ENCODE measurements around the gene SLC51B. TPM values are rescaled to one million over a fixed set of nuclear protein-coding genes. Genes with fewer than 3 reads are reported as not detected.
"Not testable (repeated sequence)": the region's sequence is repeated elsewhere in the genome, so short reads cannot be mapped to it uniquely, and the experiment has no call there.

SLC51B gene
- total RNA-seq (2014; rRNA removed; shearing (Covaris generic)): 0.24 TPM in 1 of 2 replicates, not detected in the other
- polyA plus RNA-seq (2015; cell fraction: cytosol; rRNA removed): 0.33 and 0.95 TPM in 2 replicates
- not detected in 2 replicates for polyA plus RNA-seq (2015; cell fraction: nucleus; rRNA removed)

DNA sequence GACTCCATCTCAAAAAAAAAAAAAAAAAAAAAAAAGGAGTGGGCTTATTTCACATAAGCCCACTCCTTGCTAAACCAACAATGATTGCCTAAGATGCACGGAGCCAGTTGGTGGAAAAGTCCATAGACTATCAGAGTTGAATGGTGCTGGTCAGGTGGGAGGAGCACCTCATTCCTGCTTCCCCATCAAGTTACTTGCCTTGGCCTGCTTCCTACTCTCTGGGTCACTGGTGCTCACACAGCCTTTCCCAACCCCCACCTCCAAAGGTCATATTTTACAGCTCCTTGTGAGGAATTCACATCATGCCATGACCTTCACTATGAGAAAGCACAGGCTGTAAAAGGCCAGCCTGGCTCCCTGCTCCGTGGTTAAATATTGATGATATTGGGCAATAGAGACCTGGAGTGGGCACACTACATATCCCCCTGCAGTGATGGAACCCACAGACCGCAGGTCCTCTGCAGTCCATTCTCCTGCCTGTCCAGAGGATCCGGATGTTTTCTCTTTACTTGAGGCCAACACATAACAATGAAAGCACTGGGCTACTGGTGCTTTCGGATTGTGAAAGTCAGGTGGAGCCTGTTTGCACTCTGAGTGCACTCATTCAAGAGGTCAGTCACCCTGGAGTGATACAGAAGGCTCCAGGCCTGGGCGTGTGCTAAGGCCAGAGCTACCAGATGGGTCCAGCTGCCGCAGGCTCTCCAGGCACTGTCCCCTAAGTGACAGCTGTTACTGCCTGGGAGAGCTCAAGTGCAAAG is at the start of gene SLC51B:
Gene SLC51B (plus strand): TSS at position 664 of the 758 bp plus-strand sequence. CDS start 4,618 bp downstream, outside the sequence.
- in situ Hi-C loops (cut with HindIII; ENCODE audit: low pct_unique_long_range_greater_than_20kb, low sequenced_read_pairs): no loop called here
- DNase-seq (ENCODE audit: low read depth, low spot score): peak; percentile 32

DNA sequence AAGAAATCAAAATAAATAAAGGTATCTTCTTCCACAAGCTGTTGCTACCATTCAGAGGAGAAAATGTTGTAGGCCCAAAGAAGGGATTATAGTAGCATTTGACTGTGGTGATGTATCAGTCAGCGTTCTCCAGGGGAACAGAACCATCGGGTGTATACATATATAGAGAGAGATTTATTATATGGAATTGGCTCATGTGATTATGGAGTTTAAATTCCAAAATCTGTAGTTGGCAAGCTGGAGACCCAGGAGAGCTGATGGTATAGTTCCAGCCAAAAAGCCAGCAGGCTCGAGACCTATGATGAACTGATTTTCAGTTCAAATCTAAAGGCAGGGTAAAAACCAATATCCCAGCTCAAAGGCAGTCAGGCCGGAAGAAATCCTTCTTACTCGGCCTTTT is 48.1 kb upstream of the SLC51B start:
- in situ Hi-C loops (cut with HindIII; ENCODE audit: low pct_unique_long_range_greater_than_20kb, low sequenced_read_pairs): no loop called here
- no peak for DNase-seq (ENCODE audit: low read depth, low spot score)

DNA sequence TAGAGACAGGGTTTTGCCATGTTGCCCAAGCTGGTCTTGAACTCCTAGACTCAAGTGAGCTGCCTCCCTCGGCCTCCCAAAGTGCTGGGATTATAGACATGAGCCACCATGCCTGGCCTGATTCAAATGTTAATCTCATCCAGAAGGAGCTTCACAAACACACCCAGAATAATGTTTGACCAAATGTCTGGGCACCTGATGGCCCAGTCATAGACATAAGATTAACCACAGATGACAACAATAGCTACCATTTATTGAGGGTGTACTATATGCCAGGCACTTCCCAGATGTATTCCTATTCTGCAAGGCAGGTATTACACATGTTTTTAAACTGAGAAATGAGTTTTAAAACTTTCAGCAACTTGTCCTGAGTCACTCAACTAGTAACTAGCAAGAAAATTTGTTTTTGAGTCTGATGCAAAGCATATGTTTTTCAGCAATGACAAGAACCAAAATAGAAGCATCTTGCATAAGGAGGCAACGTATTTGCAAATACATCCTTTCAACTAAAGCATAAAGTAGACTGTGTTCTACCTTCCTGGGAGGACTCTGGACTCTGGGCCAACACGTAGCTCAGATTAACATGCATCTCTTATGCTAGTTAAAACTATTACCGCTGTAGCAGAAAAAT is 47.3 kb upstream of the SLC51B start:
- in situ Hi-C loops (cut with HindIII; ENCODE audit: low pct_unique_long_range_greater_than_20kb, low sequenced_read_pairs): no loop called here
- peak; percentile 55 for DNase-seq (ENCODE audit: low read depth, low spot score)

DNA sequence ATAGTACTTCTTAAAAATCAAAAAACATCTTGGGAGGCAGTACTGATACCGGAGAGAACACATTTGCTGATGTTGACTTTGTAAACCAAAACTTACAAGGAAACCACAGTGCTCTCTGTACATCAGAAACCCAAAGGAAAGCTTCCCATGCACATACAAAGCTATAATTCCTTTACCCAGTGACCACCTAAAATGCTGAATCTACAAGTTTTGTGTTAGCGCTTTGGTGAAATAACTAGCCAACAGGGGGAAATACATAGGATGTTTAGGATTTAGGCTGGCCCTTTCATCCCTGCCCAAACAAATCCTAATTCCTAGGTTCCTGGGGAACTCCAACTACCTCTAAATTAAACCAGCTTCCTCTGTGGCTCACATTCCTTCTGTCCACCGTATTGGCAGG is 40.2 kb upstream of the SLC51B start:
- DNase-seq (ENCODE audit: low read depth, low spot score): no peak
- in situ Hi-C loops (cut with HindIII; ENCODE audit: low pct_unique_long_range_greater_than_20kb, low sequenced_read_pairs): no loop called here

DNA sequence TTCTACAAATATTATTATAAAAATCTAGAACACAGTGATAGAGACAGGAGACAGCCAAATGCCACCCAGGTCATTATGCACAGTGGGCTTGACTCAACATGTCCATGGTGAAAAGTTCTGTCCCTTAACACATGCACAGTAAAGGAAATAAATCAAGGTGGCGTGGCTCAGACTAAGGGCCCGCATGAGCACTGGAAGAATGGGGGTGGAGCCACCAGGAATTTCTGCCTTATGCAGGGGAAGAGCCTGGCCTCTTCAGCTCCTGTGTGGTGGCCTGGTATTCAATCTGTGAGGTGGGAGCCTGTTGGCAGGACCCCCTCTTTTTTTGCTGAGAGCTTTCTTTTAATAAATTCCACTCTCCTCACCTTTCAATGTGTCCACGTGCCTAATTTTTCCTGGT is 38.3 kb upstream of the SLC51B start:
- DNase-seq (ENCODE audit: low read depth, low spot score): no peak
- in situ Hi-C loops (cut with HindIII; ENCODE audit: low pct_unique_long_range_greater_than_20kb, low sequenced_read_pairs): no loop called here

DNA sequence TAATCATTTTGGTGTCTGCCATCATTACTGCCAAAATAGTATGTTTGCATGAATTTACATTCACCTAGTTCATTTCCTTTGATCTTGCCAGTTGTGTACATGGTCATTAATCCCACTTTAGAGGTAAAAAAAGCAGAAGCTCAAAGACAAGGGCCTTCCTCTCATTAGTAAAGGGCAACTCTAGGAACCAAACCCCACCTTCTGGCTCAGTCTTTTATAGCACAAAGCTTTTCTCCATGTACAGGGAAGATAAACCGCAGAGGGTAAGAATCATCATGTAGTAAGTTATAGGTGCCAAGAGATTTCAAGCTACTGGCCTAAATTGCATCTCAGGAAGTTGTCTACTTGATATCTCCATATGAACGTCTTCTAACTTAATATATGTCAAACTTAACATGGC is 36.2 kb upstream of the SLC51B start:
- peak; percentile 53 for DNase-seq (ENCODE audit: low read depth, low spot score)
- in situ Hi-C loops (cut with HindIII; ENCODE audit: low pct_unique_long_range_greater_than_20kb, low sequenced_read_pairs): no loop called here

DNA sequence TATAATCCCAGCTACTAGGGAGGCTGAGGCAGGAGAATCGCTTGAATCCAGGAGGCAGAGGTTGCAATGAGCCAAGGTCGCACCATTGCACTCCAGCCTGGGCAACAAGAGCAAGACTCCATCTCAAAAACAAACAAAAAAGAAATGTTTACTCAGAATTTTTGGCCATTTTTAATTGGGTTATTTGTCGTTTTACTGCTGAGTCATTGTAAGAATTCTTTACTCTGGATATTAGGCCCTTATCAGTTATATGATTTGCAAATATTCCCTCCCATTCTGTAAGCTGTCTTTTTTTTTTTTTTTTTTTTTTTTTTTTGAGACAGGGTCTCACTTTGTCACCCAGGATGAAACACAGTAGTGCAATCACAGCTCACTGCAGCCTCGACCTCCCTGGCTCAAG is 34.0 kb upstream of the SLC51B start:
- DNase-seq (ENCODE audit: low read depth, low spot score); in situ Hi-C loops (cut with HindIII; ENCODE audit: low pct_unique_long_range_greater_than_20kb, low sequenced_read_pairs): not testable (repeated sequence)

DNA sequence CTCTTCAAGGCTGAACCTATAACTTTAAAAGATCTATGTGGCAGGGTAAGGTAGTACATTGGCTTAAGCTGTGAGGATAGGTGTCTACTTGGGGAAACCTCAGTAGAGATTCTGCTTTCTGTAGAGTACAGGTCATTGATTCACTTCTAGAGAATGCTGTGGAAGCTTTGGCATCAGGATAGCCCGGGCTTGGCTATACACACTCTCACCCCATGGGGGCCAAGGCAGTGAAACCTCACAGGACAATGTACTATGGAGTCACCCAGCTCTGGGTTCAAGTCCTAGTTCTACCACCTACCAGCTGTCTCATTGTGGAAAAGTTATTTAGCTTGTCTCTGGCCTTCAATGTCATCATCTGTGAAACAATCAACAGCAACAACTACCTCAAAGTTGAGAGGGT is 24.8 kb upstream of the SLC51B start:
- peak; percentile 22 for DNase-seq (ENCODE audit: low read depth, low spot score)
- in situ Hi-C loops (cut with HindIII; ENCODE audit: low pct_unique_long_range_greater_than_20kb, low sequenced_read_pairs): no loop called here

DNA sequence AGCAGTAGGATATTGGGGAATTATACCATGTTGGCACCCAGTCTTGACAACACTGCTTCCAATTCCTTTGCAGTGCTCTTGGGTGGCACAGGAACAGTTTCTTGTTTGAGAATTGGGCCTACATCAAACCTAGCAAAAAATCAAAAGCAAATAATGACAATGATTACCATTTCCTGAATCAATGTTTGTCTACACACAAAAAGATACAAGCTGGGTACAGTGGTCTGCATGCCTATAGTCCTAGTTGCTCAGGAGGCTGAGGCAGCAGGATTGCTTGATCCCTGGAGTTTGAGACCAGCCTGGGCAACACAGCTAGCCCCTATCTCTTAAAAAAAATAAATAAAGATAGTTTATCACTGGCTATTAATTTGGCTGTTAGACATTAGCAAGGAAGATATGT is 23.7 kb upstream of the SLC51B start:
- in situ Hi-C loops (cut with HindIII; ENCODE audit: low pct_unique_long_range_greater_than_20kb, low sequenced_read_pairs): no loop called here
- DNase-seq (ENCODE audit: low read depth, low spot score): no peak

DNA sequence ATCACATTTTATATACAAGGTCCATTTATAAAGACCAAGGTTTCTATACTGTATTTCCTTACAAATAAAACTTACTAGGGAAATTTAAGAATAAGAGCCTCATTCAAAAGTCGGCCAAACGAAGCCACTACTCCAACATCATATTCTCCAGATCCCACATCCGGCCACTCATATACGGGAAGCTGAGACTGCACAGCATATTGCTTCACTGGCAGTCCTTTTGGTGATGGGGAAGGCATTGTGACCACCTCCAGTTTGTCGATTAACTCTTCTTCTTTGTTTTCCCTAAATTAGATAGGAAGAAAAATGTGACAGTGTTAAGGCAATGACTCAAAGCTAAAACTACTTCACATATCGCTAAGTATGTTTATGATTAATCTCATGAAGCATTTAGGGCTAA is 18.4 kb upstream of the SLC51B start:
- peak; percentile 38 for DNase-seq (ENCODE audit: low read depth, low spot score)
- in situ Hi-C loops (cut with HindIII; ENCODE audit: low pct_unique_long_range_greater_than_20kb, low sequenced_read_pairs): no loop called here

DNA sequence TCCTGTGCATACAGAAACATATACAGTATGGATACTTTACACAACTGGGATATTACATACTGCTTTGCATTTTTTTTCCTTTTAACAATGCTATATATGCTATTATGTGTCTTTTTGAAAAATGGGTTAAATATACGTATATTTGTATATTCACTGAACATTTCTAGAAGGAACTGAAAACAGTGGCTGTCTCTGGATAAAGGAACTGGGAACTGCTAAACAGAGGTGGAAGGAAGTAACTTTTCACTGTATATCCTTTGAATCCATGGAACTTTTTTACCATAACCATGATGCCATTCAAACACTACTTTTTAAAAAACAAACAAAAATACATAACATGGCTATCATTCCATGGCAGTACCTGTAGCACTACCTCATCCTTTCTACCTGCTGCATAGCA is 17.6 kb upstream of the SLC51B start:
- in situ Hi-C loops (cut with HindIII; ENCODE audit: low pct_unique_long_range_greater_than_20kb, low sequenced_read_pairs): no loop called here
- DNase-seq (ENCODE audit: low read depth, low spot score): no peak

DNA sequence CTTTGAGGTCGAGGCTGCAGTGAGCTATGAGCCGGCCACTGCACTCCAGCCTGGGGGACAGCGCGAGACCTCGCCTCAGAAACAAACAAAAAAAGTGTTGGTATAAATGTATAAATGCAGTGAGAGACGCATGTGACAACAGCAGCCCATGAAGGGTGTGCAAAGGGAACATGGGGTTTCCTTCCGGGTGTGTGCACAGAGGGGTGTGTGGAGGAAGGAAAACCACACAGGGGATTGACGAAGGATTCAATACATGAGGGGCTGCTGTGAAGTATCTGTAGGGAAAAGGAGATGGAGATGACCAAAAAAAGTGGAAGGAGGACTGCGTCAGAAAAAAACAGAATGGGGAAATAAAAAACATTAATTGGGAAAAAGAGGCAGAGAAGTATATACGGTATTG is 16.8 kb upstream of the SLC51B start:
- in situ Hi-C loops (cut with HindIII; ENCODE audit: low pct_unique_long_range_greater_than_20kb, low sequenced_read_pairs): no loop called here
- DNase-seq (ENCODE audit: low read depth, low spot score): no peak

DNA sequence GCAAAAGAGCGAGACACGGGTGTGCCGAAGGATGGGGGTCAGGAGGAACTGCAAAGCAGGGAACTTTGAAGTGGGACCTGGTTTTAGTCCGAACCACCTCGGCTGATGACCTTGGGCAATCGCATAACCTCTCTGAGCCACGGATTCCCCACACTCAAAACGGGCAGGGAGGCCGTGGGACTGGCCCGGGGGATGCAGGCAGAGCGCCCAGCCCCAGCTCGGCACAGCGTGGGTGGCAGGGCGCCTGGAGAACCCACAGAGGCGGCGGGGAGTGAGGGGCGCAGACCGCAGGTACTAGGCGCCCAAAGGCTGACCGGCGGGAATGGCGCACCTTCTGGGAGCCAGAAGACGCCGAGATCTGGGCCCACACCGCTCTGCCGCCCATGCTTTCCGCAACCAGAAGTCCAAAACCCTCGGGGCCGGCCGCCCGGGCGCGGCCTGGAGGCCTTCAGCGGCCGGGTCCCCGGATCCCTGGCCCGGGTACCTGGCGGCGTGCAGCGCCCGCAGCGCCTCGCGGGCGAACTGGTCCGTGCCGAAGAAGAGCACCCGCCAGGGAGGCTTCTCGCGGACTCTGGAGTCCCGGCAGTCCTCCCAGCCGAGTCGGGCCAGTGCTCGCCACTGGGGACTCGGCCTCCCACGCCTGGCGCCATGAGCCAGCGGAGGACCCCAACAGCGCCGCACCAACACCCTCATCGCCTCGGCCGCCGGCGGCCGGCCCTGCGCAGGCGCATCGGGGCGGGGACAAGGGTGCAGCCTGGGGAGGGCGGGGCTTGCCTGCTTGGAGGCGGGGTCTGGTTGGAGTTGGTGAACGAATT is 16.1 kb upstream of the SLC51B start, which contains the start of gene MTFMT:
Gene MTFMT (minus strand): TSS at position 719 of the 815 bp plus-strand sequence. CDS start 26 bp downstream, at position 693.
- in situ Hi-C loops (cut with HindIII; ENCODE audit: low pct_unique_long_range_greater_than_20kb, low sequenced_read_pairs): no loop called here
- peak; percentile 79 for DNase-seq (ENCODE audit: low read depth, low spot score)

DNA sequence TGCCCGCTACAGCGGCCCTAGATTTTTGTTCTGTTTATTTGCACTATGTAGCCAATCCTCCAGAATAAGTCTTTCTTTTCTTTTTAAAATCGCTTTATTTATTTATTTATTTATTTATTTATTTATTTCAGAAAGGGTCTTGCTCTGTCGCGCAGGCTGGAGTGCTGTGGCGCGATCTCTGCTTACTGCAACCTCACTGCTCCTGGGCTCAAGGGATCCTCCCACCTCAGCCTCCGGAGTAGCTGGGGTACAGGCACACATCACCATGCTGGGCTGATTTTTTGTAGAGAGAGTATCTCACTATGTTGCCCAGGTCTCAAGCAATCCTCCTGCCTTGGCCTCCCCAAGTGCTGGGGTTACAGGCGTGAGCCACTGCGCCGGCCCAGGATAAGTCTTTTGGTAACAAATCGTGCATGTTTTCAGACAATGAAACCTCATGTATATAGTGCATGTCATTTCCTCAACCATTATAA is 15.4 kb upstream of the SLC51B start:
- in situ Hi-C loops (cut with HindIII; ENCODE audit: low pct_unique_long_range_greater_than_20kb, low sequenced_read_pairs): no loop called here

DNA sequence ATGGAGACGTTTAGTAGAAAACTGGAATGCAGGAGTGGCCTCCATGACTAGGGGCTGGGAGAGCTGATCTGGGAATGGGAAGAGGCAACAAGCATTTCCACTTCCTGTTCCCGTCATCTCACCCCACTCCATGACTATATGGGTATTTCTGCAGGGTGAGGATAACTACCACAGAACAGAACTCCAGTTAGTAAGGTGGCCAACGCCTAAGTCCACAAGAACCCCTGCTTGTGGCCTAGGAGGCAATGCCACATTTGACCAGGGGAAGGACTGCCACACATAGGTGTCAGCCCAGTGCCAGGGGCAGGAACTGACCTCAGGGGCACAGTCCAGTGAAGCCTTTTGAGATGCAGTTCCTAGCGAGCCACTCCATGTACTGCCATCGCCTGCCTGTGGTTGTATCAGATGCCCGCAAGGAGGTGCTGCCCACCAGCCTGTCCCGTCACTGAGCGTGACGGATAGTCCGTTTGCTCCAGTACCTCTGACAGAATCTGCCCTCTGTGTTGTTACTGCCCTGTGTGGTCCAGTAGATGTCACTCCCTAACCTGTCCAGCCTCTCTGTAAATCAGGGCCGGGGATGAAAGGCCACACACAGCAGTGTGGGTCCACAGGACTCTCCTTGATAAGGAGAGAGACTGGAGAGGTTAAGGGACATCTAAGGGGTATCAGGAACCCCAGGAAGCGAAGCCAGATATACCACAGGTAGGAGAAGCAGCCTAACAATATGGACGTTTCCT is 12.2 kb upstream of the SLC51B start:
- in situ Hi-C loops (cut with HindIII; ENCODE audit: low pct_unique_long_range_greater_than_20kb, low sequenced_read_pairs): no loop called here

More for the DNA sequence above, 15.4 kb upstream of the SLC51B start:
- DNase-seq (ENCODE audit: low read depth, low spot score): no peak

DNA sequence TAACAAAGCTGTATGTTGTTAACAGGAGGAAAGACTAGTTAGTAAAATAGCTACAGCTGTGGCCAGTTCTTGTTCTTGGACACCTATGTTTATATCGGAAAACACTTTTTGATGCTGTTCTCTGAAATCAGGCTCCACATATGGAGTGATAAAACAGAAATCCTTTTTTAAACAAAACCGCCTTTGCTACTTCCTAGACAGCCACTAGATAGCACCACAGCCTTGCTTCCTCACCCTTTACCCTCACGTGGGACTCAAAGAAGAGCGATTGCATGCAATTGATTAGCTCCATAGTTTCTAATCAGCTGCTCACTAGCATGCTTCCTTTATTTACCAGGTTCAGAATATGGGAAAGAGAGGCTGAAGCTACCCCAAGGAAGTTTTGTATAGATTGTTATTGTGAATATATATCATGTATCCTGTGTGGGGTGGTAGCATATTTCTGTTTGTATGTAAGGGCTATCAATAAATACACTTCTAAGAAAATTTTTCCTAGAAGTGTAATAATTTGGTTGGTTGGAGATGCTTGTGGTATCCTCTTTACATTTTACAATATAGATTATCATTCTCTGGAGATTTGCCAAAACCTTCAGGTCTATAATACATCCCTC is 11.4 kb upstream of the SLC51B start:
- DNase-seq (ENCODE audit: low read depth, low spot score): peak; percentile 66
- in situ Hi-C loops (cut with HindIII; ENCODE audit: low pct_unique_long_range_greater_than_20kb, low sequenced_read_pairs): no loop called here

More for the DNA sequence above, 12.2 kb upstream of the SLC51B start:
- peak; percentile 92 for DNase-seq (ENCODE audit: low read depth, low spot score)

DNA sequence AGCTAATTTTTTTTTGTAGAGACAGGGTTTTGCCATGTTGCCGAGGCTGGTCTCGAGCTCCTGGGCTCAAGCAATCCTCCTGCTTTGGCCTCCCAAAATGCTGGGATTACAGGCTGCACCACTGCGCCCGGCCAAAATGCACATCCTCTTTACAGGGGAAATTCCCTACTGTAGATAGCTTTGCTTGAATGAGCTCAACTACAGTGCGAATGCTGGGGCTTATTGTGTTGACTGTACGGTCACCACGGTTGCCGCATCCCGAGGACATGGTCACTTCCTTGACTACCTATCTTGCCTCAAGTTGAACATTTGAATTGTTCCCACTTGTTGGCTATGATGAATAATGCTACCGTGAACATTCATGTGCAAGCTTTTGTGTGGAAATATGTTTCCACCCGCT is 10.5 kb upstream of the SLC51B start:
- DNase-seq (ENCODE audit: low read depth, low spot score): no peak
- in situ Hi-C loops (cut with HindIII; ENCODE audit: low pct_unique_long_range_greater_than_20kb, low sequenced_read_pairs): no loop called here

All from SK-MEL-5 (cell line).